NCI-H187 (cell line): ENCODE data around the gene TMEM238L.

Source experiments
- DNase-seq, 2 experiments: peaks; one replicate each; lab custom pipeline; 2025; lab: John Stamatoyannopoulos, UW

TMEM238L gene

DNA sequence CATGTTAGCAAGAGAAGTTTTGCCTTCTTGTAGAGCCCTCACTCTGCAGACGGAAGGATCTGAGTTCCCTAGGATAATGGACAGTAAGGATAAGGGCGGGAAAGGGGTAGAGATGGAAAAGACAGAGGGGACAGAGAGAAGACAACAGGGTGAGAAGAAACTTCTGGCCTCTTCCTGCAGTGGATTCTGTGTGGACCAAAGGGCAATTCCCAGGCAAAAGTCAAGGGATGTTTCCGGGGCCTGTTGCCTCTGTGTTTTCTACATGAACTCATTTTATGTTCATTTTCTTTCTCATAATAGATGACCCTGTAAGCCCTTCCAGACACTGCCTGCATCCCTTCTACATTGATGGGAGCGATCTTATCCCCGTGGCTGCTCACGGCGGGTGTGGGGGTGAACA, 647 bp upstream of the TMEM238L start:
- DNase-seq = no peak

DNA sequence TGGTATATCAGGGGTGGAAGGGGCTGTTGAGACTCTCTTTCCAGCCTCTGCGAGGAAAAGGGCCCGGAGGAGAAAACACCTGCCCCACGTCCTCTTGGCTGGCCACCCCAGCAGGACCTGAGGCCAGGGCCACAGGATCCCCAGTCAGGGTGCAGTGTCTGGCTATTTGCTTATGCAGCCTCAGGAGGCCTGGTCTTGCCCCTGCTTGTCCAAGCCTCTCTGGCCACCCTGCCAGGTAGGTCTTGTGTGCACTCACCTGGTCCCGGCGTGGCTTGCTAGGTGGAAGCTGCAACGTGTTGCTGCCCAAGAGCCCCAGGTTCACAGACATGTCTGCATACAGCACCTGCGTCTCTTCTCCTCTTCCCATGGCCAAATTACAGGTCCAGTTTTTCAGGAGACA, 549 bp downstream of the TMEM238L start:
- no peak for DNase-seq

- no peak for DNase-seq
Measured at GRCh38 chr17:10802496-10803284, 1.2 kb downstream of the TMEM238L start.

DNA sequence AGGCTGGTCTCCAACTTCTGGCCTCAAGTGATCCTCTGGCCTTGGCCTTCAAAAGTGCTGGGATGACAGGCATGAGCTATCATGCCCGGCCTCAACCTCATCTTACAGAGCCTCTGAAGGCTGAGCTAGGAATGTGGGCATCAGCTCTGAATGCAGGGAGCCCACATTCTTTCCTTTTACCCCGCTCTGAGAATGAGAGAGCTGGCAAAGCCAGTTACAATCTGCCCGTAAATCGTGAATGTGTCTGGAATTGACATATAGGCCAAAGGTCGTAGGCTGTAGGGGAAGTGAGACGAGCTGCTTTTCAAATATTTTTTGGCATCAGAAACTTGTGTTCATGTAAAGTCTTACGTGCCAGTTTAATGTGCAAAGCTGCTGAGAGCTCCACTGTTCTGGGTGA, 4.5 kb downstream of the TMEM238L start:
- no peak for DNase-seq

GRCh38 chr17:10798910-10799309, 5.0 kb downstream of the TMEM238L start:
- DNase-seq = no peak

DNA sequence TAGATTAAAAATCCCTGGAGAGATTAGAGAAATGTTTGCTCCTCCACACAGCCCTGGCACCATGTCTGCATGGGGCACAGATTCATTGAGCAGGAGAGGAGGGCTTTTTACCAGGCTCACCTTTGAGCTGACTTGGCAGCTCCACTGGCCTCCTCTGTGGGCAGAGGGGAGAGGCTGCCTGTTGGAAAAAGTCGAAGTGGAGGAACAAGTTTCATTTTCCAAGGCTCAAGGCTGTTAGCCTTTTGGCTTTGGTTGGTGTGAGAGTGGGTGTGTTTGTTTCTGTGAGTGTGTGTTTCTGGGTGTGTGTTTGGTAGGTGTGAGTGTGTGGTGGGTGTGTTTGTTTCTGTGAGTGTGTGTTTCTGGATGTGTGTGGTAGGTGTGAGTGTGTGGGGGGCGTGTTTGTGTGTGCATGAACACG, 5.6 kb downstream of the TMEM238L start:
- no peak for DNase-seq

- DNase-seq = no peak
Measured at GRCh38 chr17:10797476-10798328, 6.2 kb downstream of the TMEM238L start.

GRCh38 chr17:10793816-10794215, 10.1 kb downstream of the TMEM238L start:
- no peak for DNase-seq

DNA sequence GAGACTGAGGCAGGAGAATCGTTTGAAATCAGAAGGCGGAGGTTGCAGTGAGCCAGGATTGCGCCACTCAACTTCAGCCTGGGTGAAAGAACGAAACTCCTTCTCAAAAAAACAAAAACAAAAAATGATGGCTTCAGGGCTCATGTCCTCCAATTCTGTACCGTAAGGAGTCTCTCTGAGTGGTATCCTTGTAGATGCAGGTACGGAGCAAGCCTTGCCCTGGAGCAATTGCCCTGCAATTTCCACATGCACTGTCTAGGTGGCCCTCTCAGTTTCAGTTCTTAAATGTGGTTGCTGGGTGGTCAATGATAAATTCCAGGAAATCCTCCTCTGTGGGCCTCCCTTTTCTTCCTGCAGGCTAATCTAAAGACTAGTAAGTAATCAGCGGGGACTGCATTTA, 10.6 kb downstream of the TMEM238L start:
- no peak for DNase-seq

GRCh38 chr17:10792151-10792550, 11.7 kb downstream of the TMEM238L start:
- DNase-seq = no peak

DNA sequence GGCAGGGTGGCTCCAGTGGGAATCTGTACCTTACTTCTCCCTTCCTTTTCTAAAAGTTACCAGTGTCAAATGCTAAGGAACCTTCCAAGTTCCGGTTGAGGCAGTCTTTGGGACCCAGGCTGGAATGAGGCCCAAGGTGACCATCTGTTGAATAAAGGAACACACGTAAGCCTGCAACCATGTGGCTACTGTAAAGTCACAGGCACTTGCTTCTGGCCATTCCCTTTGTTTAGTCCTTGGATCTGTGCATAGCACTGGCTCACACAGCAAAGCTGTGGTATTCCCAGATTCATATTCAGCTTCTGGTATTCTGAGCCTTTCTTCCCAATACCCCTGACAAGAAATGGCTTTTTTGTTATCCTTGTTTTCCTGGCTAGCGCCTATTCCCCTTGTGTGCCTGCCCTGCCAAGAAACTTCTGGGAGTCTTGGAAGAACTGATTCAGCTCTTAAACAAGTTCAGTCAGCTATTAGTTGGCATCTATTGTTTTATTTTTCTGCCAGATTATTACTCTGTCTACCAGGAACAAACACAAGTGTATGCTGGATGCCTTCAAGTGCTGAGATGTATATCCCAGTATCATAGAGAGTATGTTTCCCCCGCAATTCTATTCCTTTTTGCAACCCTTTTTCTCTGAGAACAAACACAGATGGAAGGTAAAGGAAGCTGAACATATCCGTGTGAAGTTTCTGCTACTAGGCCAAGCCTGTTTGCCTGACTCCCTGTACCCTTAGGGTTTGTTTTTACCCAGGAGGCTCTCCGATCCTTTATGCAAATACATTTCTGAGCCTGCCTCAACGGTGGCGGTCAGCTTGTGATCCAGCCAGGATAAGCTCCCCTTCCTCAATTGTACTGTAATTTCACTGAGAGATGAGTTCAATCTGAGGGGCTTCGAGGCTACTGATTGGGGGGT, 13.2 kb downstream of the TMEM238L start:
- no peak for DNase-seq

DNA sequence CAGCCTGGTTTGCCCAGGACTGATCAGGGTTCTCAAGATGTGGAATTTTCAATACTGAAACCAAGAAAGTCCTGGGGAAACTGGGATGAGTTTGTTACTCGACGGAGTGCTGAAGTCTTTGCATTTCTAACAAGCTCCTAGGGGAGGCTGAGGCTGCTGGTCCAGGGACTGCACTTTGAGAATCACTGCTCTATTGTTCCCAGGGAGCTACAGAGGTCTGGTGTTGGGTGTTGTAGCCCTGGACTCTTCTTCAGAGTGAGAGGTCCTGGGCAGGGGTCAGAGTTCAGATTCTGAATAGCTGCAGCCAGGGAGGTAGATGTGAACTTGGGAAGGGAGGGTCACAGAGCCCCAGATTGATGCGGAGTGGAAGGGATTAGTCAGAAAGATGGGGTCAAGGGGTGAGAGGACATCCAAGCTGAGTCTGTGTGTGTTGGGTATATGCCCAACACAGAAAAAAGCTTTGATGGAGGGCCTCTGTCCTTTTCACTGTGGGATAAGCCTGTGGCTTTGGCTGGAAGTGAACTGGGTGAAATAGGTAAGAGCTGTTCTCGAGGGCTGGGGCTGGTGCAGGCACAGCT, 14.1 kb downstream of the TMEM238L start:
- DNase-seq = no peak

GRCh38 chr17:10787306-10788045, 16.4 kb downstream of the TMEM238L start:
- no peak for DNase-seq

GRCh38 chr17:10785295-10785694, 18.6 kb downstream of the TMEM238L start:
- DNase-seq = no peak

GRCh38 chr17:10779609-10780008, 24.3 kb downstream of the TMEM238L start:
- DNase-seq = no peak

GRCh38 chr17:10777890-10778289, 26.0 kb downstream of the TMEM238L start:
- DNase-seq = no peak

- no peak for DNase-seq
Measured at GRCh38 chr17:10777131-10777807, 26.6 kb downstream of the TMEM238L start.

GRCh38 chr17:10776381-10776780, 27.5 kb downstream of the TMEM238L start:
- no peak for DNase-seq

GRCh38 chr17:10775740-10776356, 28.1 kb downstream of the TMEM238L start:
- DNase-seq = no peak

GRCh38 chr17:10775058-10775457, 28.8 kb downstream of the TMEM238L start:
- no peak for DNase-seq
